SK-N-SH (cell line): ENCODE measurements around the gene PLEKHB1.

Experiments
- CHD2 ChIP-seq: fragments of 150-350 bp; IDR thresholded peaks from 2 replicates; pipeline ENCODE4 v1.6.1; 2018; ENCODE audit warnings: low read length; ENCODE audit not compliant: partially characterized antibody
- ELF1 ChIP-seq: IDR thresholded peaks from 2 replicates; pipeline ENCODE4 v1.4.0; 2012
- EZH2phosphoT487 ChIP-seq: fragments of 200-600 bp; sonication (generic); IDR thresholded peaks from 2 replicates; pipeline ENCODE4 v1.6.1; 2017; ENCODE audit warnings: low read depth, mixed run types, mild to moderate bottlenecking, antibody characterized with exemption, moderate library complexity, borderline replicate concordance
- GABPA ChIP-seq: IDR thresholded peaks from 2 replicates; pipeline ENCODE4 v1.4.0; 2012; ENCODE audit warnings: low read depth, mild to moderate bottlenecking
- NFIC ChIP-seq: IDR thresholded peaks from 2 replicates; pipeline ENCODE4 v1.4.0; 2012; ENCODE audit warnings: borderline replicate concordance
- POLR2AphosphoS5 ChIP-seq: IDR thresholded peaks from 2 replicates; pipeline ENCODE4 v1.6.1; 2012; ENCODE audit warnings: low read depth, low read length
- REST ChIP-seq: IDR thresholded peaks from 2 replicates; pipeline ENCODE4 v1.6.1; 2012; ENCODE audit warnings: mild to moderate bottlenecking, low read depth, low read length, moderate library complexity
- RFX5 ChIP-seq: IDR thresholded peaks from 2 replicates; pipeline ENCODE4 v1.6.1; 2012; ENCODE audit warnings: mild to moderate bottlenecking, improper control_type of control experiment, low read length
- YY1 ChIP-seq: IDR thresholded peaks from 2 replicates; pipeline ENCODE4 v1.4.0; 2012; ENCODE audit warnings: low read depth, mild to moderate bottlenecking
- TF ChIP-seq, protein P1 (sequence below): IDR thresholded peaks from 2 replicates; pipeline ENCODE4 v1.4.0; 2012; ENCODE audit warnings: low read depth
- TF ChIP-seq, protein P2 (sequence below): fragments of 200-600 bp; sonication (generic); IDR thresholded peaks from 2 replicates; pipeline ENCODE4 v1.6.1; 2017; ENCODE audit warnings: antibody characterized with exemption, mild to moderate bottlenecking, moderate library complexity

DNA sequence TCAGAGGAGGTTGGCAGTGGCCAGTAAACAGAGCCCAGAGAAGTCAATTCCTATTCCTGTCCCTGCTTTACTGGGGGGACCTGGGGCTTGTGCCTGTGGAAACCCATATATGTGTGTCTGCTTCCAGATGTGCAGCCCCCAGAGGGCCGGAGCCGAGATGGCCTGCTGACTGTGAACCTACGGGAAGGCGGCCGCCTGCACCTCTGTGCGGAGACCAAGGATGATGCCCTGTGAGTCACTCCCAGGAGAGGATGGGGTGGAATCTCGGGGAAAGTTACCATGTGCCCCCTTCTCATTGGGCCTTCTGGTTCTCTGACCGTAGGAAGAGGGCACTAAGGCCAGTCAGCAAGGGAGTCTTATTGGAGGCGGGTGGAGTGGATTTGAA, 5.3 kb downstream of the PLEKHB1 start:
- TF ChIP-seq ELF1: no peak
- TF ChIP-seq, protein P1, sequence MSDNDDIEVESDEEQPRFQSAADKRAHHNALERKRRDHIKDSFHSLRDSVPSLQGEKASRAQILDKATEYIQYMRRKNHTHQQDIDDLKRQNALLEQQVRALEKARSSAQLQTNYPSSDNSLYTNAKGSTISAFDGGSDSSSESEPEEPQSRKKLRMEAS: no peak
- TF ChIP-seq, protein P2, sequence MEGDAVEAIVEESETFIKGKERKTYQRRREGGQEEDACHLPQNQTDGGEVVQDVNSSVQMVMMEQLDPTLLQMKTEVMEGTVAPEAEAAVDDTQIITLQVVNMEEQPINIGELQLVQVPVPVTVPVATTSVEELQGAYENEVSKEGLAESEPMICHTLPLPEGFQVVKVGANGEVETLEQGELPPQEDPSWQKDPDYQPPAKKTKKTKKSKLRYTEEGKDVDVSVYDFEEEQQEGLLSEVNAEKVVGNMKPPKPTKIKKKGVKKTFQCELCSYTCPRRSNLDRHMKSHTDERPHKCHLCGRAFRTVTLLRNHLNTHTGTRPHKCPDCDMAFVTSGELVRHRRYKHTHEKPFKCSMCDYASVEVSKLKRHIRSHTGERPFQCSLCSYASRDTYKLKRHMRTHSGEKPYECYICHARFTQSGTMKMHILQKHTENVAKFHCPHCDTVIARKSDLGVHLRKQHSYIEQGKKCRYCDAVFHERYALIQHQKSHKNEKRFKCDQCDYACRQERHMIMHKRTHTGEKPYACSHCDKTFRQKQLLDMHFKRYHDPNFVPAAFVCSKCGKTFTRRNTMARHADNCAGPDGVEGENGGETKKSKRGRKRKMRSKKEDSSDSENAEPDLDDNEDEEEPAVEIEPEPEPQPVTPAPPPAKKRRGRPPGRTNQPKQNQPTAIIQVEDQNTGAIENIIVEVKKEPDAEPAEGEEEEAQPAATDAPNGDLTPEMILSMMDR: no peak
- TF ChIP-seq EZH2phosphoT487: no peak
- TF ChIP-seq POLR2AphosphoS5: no peak
- no peak for TF ChIP-seq RFX5
- TF ChIP-seq YY1: no peak
- TF ChIP-seq REST: no peak
- no peak for TF ChIP-seq NFIC
- no peak for TF ChIP-seq GABPA
- no peak for TF ChIP-seq CHD2
